ENCODE measurements around the gene PTK7.

DNA sequence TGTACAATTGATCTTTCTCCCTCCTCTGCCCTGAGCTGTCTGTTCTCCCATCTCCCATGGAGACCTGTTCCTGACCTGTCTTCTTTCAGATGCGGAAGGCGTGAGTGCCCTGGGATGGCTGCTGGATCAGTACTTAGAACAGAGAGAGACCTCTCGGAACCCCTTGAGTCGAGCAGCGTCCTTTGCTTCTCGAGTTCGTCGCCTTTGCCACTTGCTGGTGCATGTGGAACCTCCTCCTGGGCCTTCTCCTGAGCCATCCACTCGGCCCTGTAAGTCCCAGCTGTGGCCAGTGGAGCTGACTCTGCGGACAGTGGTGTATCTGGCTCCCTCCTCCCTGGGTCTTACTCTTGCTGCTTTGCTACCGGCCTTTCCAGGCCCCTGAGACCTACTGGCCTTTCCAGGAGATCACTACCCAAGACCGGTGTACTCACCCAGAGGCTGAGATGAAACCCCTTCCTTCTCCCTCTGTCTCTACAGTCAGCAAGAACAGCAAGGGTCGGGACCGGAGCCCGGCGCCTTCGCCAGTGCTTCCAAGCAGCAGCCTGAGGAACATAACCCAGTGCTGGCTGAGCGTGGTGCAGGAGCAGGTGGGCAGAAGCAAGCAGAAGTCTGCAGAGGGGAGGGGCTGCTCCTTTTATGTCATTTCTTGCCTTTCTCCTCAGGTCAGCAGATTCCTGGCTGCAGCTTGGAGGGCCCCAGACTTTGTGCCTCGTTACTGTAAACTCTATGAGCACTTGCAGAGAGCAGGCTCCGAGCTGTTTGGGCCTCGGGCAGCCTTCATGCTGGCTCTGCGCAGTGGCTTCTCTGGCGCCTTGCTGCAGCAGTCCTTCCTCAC, 128.4 kb downstream of the PTK7 start:
- TF ChIP-seq CTCF (IDR thresholded peaks at IDR 0.05; ENCODE audit: low read depth, low read length) (no peak), EZH2phosphoT487 (IDR thresholded peaks at IDR 0.05; ENCODE audit: low read depth) (no peak)
